Activated CD4-positive, alpha-beta T cell treated with anti-CD3 and anti-CD28 coated beads, Interleukin-2, amount 10 ng/mL, durations not matched to agents 24 days and 14 days (primary cell): ENCODE data around the gene TSPAN15. TPM values are rescaled to one million over a fixed set of nuclear protein-coding genes. Genes with fewer than 3 reads are reported as not detected.
"Not testable (repeated sequence)": the region's sequence is repeated elsewhere in the genome, so short reads cannot be mapped to it uniquely, and the experiment has no call there.

Experiments
- DNase-seq: peaks from one replicate; pipeline ENCODE4 v3.0.0; 2022
- H3K27ac Mint-ChIP-seq: one replicate; pipeline ENCODE4 v1.8.0; 2022; ENCODE audit warnings: mild to moderate bottlenecking, mixed read lengths
- H3K27me3 Mint-ChIP-seq: one replicate; pipeline ENCODE4 v1.8.0; 2022; ENCODE audit warnings: mixed read lengths
- H3K36me3 Mint-ChIP-seq: one replicate; pipeline ENCODE4 v1.8.0; 2022; ENCODE audit warnings: low read depth, mild to moderate bottlenecking, mixed read lengths
- H3K4me1 Mint-ChIP-seq: one replicate; pipeline ENCODE4 v1.8.0; 2021; ENCODE audit warnings: mixed read lengths
- H3K4me3 Mint-ChIP-seq: one replicate; pipeline ENCODE4 v1.8.0; 2022; ENCODE audit warnings: mild to moderate bottlenecking, moderate library complexity, mixed read lengths
- H3K9me3 Mint-ChIP-seq: one replicate; pipeline ENCODE4 v1.8.0; 2021; ENCODE audit warnings: mixed read lengths
- intact Hi-C: fragments of 100-400 bp; cut with micrococcal nuclease; formaldehyde crosslinking; loops from one replicate; pipeline ENCODE4 v1.15.1; 2023
- total RNA-seq: library from RNA; stranded (reverse); gene quantifications from 2 replicates; pipeline ENCODE4 v1.2.3, GENCODE V29; 2022

The TSPAN15 gene
- total RNA-seq, 1 donor from 2014 or later = 1.6 TPM

DNA sequence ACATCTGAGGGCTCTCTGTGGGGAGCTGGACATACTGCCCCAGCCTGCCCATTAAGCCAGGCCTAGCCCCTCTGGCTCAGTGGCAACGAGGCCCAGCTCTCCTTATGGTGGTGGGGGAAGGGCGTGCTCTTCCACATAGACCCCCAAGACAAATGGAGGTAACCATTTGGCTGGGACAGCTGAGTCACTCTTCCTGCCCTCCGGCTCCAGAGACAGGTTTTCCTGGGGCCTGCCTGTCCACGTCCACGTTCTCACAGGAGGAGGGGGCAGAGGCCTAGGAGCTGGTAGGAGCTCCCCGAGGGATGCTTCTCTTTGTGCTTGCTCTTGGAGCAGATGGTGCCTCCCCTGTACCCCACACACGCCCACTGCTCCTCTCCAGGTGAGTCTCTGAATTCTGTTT lies 33.5 kb downstream of the TSPAN15 start:
- Mint-ChIP-seq H3K36me3 (no peaks in the 10 kb centered on the region), H3K27ac (no peak overlapping the region), H3K4me3 (no peak overlapping the region), H3K27me3 (peaks cover 2% of the 10 kb centered on the region), H3K4me1 (no peaks in the 10 kb centered on the region), H3K9me3 (peaks cover 8% of the 10 kb centered on the region)
- DNase-seq = no peak
- intact Hi-C loops = no loop called here

DNA sequence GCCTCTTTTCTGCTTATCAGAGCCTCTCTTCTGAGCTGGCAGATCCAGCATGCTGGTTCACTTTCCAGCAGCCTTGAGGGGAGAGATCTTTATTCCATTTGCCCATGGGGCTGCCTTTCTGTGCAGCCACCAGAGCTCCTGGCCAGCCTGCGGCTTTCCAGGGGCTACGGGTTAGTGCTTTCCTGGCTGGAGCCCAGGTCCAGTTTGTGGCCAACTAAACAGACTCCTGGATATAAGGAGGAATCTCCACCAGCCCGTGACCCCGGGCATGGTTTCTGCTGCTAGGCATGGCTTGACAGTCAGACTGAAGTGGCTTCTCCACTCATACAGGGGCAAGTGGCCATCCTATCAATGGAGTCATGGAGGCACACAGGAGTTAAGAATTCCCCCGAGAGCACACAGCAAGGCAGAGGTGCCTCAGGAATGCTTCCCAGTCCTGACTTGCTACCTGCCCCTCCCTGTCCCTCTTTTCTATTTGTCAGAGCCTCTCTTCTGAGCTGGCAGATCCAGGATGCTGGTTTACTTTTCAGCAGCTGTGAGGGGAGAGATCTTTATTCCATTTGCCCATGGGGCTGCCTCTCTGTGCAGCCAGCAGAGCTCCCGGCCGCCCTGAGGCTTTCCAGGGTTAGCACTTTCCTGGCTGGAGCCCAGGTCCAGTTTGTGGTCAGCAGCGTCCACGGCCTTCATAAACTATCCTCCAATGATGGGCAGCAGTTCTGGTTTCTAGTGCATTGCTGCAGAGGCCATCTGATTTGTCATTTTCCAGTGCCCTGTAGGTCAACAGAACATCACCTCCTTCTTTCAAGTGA lies 35.9 kb downstream of the TSPAN15 start:
- Mint-ChIP-seq H3K27ac (no peak overlapping the region), H3K4me1 (no peaks in the 10 kb centered on the region), H3K4me3 (no peak overlapping the region), H3K27me3 (no peaks in the 10 kb centered on the region), H3K36me3 (no peaks in the 10 kb centered on the region), H3K9me3 (peaks cover 8% of the 10 kb centered on the region)
- no peak for DNase-seq
- intact Hi-C loops = no loop called here

DNA sequence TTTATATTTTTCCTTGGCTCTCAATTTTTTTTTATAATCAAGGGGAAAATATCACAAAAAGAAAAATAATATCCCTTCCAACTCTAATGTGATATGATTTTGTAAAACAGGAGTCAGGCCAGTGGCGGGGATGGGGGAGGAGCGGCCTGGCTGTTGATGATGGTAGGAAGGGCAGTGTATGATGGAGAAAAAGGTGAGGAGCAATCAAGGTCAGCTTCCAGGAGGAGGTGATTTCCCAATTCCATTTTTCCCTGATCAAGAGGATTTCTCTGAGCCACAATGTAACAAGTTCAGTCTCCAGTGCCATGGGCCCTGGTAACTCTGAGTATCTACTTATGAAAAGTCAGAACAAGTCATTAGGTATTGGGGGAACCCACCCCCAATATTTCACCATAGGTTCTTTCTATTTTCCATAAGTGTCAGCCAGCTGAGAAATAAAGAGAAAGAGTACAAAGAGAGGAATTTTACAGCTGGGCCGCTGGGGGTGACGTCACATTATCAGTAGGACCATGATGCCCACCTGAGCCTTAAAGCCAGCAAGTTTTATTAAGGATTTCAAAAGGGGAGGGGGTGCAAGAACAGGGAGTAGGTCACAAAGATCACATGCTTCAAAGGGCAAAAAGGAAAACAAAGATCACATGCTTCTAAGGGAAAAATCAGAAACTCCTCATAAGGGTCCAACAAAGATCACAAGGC lies 37.0 kb downstream of the TSPAN15 start:
- DNase-seq, H3K4me3 Mint-ChIP-seq, H3K36me3 Mint-ChIP-seq, intact Hi-C loops, H3K27ac Mint-ChIP-seq, H3K9me3 Mint-ChIP-seq, H3K27me3 Mint-ChIP-seq, H3K4me1 Mint-ChIP-seq: not testable (repeated sequence)

DNA sequence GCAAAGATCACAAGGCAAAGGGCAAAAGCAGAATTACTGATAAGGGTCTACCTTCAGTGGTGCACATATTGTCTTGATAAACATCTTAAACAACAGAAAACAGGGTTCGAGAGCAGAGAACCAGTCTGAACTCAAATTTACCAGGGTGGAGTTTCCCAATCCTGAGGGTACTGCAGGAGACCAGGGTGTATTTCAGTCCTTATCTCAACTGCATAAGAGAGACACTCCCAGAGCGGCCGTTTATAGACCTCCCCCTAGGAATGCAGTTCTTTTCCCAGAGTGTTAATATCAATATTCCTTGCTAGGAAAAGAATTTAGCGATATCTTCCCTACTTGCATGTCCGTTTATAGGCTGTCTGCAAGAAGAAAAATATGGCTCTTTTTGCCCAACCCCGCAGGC lies 37.6 kb downstream of the TSPAN15 start:
- intact Hi-C loops, DNase-seq, H3K4me1 Mint-ChIP-seq, H3K27me3 Mint-ChIP-seq, H3K9me3 Mint-ChIP-seq, H3K27ac Mint-ChIP-seq, H3K4me3 Mint-ChIP-seq, H3K36me3 Mint-ChIP-seq: not testable (repeated sequence)

DNA sequence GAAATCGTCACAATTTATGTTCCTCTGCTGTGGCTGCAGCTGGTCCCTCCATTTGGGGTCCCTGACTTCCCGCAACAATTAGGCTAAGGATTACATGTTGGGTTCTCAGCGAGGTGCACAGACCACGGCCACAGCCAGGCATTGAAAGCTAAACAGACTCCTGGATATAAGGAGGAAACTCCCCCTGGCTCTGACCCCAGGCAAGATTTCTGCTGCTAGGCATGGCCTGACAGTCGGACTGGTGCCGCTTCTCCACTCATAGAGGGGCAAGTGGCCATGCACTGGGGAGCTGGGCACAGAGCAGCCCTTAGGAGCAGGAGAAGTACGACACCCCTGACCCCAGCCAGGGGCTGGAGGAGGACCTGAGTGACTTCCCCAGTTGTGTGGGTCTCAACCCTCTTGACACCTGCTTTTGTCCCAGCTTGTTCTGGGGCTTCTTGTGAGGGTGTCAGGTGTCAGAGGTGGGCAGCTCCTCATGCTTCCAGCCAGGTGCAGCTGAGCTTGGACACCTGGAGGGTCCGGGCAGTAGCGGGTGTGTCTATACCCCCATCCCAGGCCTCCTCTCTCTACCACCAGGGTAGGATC lies 38.3 kb downstream of the TSPAN15 start:
- no peaks in the 10 kb centered on the region for H3K4me1 Mint-ChIP-seq
- H3K36me3 Mint-ChIP-seq = no peaks in the 10 kb centered on the region
- H3K9me3 Mint-ChIP-seq = peaks cover 8% of the 10 kb centered on the region
- H3K4me3 Mint-ChIP-seq = no peak overlapping the region
- H3K27ac Mint-ChIP-seq = no peak overlapping the region
- intact Hi-C loops = no loop called here
- no peaks in the 10 kb centered on the region for H3K27me3 Mint-ChIP-seq
- no peak for DNase-seq

DNA sequence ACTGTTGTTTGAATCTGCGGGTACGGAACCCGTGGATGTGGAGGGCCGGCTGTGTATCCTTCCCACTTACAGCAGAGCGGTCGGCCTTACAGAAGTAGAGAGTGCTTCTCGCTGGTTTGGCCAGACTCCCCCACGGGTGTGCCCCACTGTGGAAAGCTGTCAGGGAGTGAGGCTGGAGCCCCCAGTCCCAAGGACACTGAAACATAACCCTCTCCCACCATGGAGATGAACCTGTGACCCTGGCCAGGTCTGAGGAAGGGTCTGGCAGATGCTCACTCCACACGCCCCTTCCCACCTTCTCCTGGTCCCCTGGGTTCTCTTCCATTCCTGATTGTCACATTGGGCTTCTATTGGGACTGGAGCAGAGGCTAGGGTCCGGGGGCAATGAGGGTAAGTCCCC lies 39.6 kb downstream of the TSPAN15 start:
- Mint-ChIP-seq H3K4me3 (no peak overlapping the region), H3K9me3 (peaks cover 8% of the 10 kb centered on the region), H3K27me3 (no peaks in the 10 kb centered on the region), H3K4me1 (no peaks in the 10 kb centered on the region), H3K36me3 (no peaks in the 10 kb centered on the region), H3K27ac (no peak overlapping the region)
- intact Hi-C loops = no loop called here
- no peak for DNase-seq

DNA sequence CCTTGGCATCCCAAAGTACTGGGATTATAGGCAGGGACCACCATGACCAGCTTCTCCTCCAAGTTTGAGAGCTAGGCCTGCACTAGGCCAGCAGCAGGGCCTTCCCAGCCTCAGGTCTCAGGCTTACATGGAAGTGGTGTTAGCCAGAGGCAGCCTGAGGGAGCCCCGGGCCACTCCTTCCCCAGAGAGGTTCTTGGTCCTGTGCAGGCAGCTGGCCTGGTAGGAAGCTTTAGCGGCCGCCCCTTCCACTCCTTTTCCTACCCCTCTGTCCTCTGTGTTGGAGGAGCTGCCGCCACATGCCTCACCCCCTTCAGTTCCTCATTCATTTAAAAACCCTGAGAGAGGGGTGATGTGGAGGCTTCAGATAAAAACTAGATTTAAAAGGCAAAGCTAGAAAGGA lies 40.3 kb downstream of the TSPAN15 start:
- intact Hi-C loops = no loop called here
- Mint-ChIP-seq H3K27ac (no peak overlapping the region), H3K4me1 (no peaks in the 10 kb centered on the region), H3K4me3 (no peak overlapping the region), H3K9me3 (peaks cover 8% of the 10 kb centered on the region), H3K27me3 (no peaks in the 10 kb centered on the region), H3K36me3 (no peaks in the 10 kb centered on the region)
- DNase-seq = no peak

DNA sequence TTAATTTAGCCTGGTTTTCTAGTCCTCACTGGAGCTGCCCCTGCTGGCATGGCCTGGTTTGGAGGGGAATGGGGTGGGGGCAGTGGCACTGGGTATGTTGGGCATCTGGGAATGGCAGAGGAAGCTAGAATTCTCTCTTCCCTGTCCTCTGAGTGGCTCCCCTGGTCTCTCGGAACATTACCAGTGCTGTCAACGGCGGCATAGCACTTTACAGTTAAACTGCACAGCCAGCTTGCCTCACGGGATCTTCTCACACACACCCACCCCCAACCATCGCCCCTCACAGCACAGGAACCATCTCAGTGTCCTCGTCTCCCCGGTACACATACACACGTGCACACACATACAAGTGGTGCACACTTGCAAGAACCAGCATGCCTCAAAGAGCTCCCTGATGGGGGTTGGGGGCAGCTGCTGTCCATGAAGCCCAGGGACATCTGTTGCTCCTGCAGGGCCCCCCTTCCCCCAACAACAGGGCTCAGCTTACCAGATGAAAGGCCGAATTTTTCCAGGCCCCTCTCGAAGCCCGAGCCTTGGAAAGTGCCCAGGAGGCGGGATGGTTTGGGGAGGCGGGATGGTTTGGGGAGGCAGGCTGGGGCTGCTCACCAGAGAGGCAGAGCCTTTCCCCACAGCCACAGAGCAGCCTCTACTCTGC lies 41.0 kb downstream of the TSPAN15 start:
- H3K27ac Mint-ChIP-seq = no peak overlapping the region
- no peaks in the 10 kb centered on the region for H3K4me1 Mint-ChIP-seq
- H3K4me3 Mint-ChIP-seq = no peak overlapping the region
- no peaks in the 10 kb centered on the region for H3K36me3 Mint-ChIP-seq
- peaks cover 8% of the 10 kb centered on the region for H3K9me3 Mint-ChIP-seq
- no peaks in the 10 kb centered on the region for H3K27me3 Mint-ChIP-seq
- no peak for DNase-seq
- intact Hi-C loops = no loop called here

DNA sequence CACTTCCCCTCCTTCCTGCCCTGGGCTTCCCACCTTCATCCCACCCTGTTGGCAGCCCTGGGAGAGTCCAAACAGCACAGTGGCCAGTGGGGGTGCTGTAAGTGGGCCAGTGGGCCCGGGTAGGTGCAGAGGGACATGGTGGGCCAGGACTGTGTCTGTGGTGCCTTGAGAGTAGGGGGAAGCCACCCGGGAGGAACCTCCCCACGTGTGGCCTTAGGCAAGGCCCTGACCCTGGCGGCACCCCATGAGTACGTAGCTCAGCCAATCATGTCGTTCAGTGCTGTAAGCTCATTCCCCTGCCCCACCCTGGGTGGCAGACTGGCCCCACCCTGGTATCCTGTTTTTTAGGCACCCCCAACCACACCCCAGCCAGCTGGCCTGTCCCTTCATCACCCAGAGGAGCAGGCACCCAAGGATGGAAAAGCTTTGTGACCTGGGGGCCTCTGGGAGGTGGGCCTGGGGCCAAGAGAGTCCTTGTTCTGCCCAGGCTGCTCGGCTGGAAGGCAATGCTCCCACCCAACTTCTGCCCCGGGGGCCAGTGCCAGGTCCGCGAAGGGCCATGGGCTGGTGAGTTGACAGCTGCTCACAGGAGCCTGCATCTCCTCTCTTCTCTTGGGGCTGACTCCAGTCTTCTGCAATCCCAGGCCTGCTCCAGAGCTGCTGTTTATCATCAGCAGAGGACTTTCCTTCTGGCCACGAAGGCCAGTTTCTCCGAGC lies 41.6 kb downstream of the TSPAN15 start:
- intact Hi-C loops = no loop called here
- no peak for DNase-seq
- H3K36me3 Mint-ChIP-seq = no peaks in the 10 kb centered on the region
- H3K27me3 Mint-ChIP-seq = no peaks in the 10 kb centered on the region
- no peak overlapping the region for H3K27ac Mint-ChIP-seq
- peaks cover 8% of the 10 kb centered on the region for H3K9me3 Mint-ChIP-seq
- no peak overlapping the region for H3K4me3 Mint-ChIP-seq
- no peaks in the 10 kb centered on the region for H3K4me1 Mint-ChIP-seq

DNA sequence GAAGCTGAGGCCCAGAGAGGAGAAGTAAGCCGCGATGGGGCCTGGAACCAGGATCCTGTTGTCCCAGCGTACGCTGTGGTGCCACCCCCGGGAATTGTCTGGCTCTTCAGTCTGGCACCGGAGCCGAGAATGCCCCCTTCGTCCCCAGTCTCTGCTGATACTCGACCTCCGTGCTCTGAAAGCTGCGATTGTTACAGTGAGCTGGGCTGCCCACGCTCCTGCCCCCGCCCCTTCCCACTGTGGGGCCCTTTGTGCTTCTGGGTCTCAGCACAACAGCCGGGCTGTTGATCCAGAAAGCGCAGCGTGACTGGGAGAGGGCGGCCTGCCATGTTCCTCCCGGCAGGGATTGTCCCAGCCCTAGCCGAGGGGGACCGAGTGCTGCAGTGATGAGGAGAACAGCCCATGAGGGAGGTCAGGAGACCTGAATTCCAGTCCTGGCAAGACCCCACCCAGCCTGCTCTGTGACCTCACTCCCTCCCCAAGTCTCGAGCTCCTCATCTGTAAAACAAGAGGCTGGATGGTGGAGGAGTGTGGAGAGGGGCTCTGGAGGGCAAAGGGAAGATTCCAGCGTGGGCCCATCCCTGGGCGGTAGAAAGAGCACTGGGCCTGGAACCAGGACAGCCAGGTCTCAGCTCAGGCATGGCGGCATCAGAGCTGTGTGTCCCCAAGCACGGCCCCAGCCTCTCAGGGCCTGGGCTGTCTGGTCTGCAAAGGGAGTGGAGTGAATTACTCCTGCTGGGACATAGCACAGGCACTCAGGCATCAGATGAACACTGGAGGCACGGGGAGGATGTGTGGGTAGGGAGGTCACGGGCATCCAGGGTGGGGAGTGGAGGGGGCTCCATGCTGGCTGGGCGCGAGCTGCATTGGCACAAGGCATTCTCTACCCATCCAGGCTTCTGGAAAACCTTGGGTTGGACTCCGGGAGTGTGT lies 43.6 kb downstream of the TSPAN15 start:
- H3K27ac Mint-ChIP-seq = no peak overlapping the region
- H3K9me3 Mint-ChIP-seq = no peaks in the 10 kb centered on the region
- H3K27me3 Mint-ChIP-seq = no peaks in the 10 kb centered on the region
- intact Hi-C loops = no loop called here
- no peaks in the 10 kb centered on the region for H3K36me3 Mint-ChIP-seq
- DNase-seq = no peak
- no peak overlapping the region for H3K4me3 Mint-ChIP-seq
- peaks cover 3% of the 10 kb centered on the region for H3K4me1 Mint-ChIP-seq

DNA sequence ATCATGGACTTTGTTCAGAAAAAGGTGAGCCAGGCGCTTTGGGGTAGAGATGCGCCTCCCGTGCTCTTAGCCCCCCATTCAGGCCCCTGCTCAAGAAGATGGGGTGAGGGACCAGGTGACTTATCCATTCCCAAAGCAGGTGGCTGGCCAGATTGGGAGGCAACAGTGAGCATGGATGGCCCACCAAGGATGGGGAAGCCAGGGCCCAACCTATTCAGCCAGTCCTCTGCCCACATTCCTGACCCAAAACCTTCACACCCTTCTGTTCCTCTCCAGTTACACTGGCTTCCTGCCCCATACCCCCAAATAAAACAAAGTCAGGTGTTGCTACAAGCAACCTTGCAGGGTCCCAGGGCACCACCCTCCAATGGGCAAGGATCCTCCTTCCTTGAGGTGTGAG lies 44.4 kb downstream of the TSPAN15 start:
- H3K4me3 Mint-ChIP-seq = no peak overlapping the region
- H3K36me3 Mint-ChIP-seq = no peaks in the 10 kb centered on the region
- intact Hi-C loops = no loop called here
- H3K27ac Mint-ChIP-seq = no peak overlapping the region
- H3K27me3 Mint-ChIP-seq = no peaks in the 10 kb centered on the region
- DNase-seq = no peak
- no peaks in the 10 kb centered on the region for H3K9me3 Mint-ChIP-seq
- peaks cover 3% of the 10 kb centered on the region for H3K4me1 Mint-ChIP-seq

DNA sequence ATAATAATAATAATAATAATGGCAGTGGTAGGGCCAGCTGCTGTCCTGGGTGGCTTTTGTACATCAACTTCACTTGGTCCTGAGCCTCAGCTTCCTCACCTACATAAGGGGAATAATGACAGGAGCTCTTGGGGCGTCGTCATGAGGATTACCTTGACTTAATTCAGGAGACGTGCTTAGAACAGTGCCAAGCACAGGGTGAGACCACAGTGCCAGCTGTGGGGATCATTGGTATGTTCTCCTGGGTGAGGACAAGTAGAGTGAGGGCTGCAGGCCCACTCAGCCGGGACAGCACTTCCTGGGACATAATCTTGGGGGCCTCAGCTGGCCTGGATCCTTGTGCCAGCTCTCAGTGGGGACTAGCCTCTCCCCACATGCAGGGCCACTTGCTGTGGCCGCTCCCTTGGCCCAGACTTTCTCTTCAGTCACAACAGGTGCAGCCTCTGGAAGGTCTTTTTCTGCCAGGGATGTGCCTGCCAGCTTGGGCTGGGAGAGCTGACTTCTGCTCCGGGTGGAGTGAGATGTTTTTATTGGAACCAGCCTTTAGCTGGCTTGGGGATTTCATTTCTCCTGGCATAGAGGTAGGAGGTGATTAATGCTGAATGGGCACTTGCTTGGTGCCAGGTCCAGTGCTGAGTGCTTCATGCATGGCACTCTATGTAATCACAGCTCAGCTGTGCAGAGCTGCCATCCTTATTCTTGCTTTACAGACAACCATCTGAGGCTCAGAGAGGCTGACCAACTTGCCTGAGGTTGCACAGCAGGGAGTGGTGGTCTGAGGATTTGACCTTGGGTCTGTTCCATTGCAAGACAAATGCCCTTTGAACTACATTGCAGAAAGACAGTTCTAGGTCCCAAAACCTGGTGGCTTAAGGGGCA lies 45.3 kb downstream of the TSPAN15 start:
- DNase-seq = no peak
- Mint-ChIP-seq H3K4me1 (peaks cover 3% of the 10 kb centered on the region), H3K9me3 (no peaks in the 10 kb centered on the region), H3K36me3 (no peaks in the 10 kb centered on the region), H3K27me3 (no peaks in the 10 kb centered on the region), H3K27ac (no peak overlapping the region), H3K4me3 (no peak overlapping the region)
- intact Hi-C loops = no loop called here
